Measurements from ENCODE around the gene RNASE2.
A peak's percentile ranks its signal among the peaks of the same experiment; 100 is the strongest.
"Not testable (repeated sequence)": the region's sequence is repeated elsewhere in the genome, so short reads cannot be mapped to it uniquely, and the experiment has no call there.

Gene RNASE2

GRCh38 chr14:20982646-20983369 lies 27.5 kb downstream of the RNASE2 start:
- no peak for DNase-seq

- not testable (repeated sequence) for DNase-seq
Measured at GRCh38 chr14:20985650-20986049, 30.4 kb downstream of the RNASE2 start.

GRCh38 chr14:20986811-20987210 lies 31.5 kb downstream of the RNASE2 start:
- no peak for DNase-seq

GRCh38 chr14:20988717-20989470 lies 33.6 kb downstream of the RNASE2 start:
- no peak for DNase-seq

GRCh38 chr14:20989471-20989786 lies 34.1 kb downstream of the RNASE2 start:
- no peak for DNase-seq

GRCh38 chr14:20989787-20990600 lies 34.7 kb downstream of the RNASE2 start, which contains the start of gene METTL17:
Gene METTL17 (plus strand): TSS chr14:20989980. CDS start chr14:20990003, 23 bp downstream.
- peak; percentile 92 for DNase-seq

GRCh38 chr14:20996521-20996920 lies 41.2 kb downstream of the RNASE2 start:
- DNase-seq: no peak

- DNase-seq: no peak
Measured at GRCh38 chr14:20997115-20997514, 41.8 kb downstream of the RNASE2 start.

GRCh38 chr14:20997564-20997963 lies 42.3 kb downstream of the RNASE2 start:
- no peak for DNase-seq

- no peak for DNase-seq
Measured at GRCh38 chr14:20998139-20998538, 42.9 kb downstream of the RNASE2 start.

- DNase-seq: no peak
Measured at GRCh38 chr14:20998674-20999366, 43.5 kb downstream of the RNASE2 start, which contains the start of gene SLC39A2. Gene SLC39A2 (plus strand): TSS chr14:20999293. CDS start chr14:20999447, 154 bp downstream.

GRCh38 chr14:20999591-20999990 lies 44.3 kb downstream of the RNASE2 start:
- DNase-seq: no peak

- DNase-seq: no peak
Measured at GRCh38 chr14:21001218-21001617, 45.9 kb downstream of the RNASE2 start.

GRCh38 chr14:21003788-21004346 lies 48.6 kb downstream of the RNASE2 start:
- DNase-seq: no peak

Data from NCI-H774 (cell line).